Esophagus squamous epithelium (tissue), 5 donors: ENCODE results near the gene DCAF5. TPM values are rescaled to one million over a fixed set of nuclear protein-coding genes. Genes with fewer than 3 reads are reported as not detected.

Experiments
- DNase-seq: peaks from one replicate; lab custom pipeline; 2025; lab: John Stamatoyannopoulos, UW
- H3K27ac ChIP-seq, 4 donors: fragments of 200-600 bp; sonication (generic); one replicate each; pipeline ENCODE4 v1.5.1; 2016 to 2019; ENCODE audit warnings: mild to moderate bottlenecking in 1 of 4
- H3K27me3 ChIP-seq, 4 donors: fragments of 200-600 bp; sonication (generic); 1 replicate in 3 of 4; 2 replicates in 1 of 4; pipeline versions ENCODE4 v1.5.1 to v1.6.0; 2017 to 2021; ENCODE audit warnings: antibody characterized with exemption in 1 of 4
- H3K36me3 ChIP-seq, 3 donors: fragments of 200-600 bp; sonication (generic); one replicate each; pipeline ENCODE4 v1.5.1; 2016 to 2019
- H3K4me1 ChIP-seq, 3 donors: fragments of 200-600 bp; sonication (generic); one replicate each; pipeline ENCODE4 v1.5.1; 2017 to 2019
- H3K4me3 ChIP-seq, 4 donors: fragments of 200-600 bp; sonication (generic); 1 replicate in 3 of 4; 2 replicates in 1 of 4; pipeline ENCODE4 v1.5.1; 2016 to 2019; ENCODE audit warnings: mild to moderate bottlenecking in 2 of 4, moderate library complexity in 1 of 4
- H3K9me3 ChIP-seq, 3 donors: fragments of 200-600 bp; sonication (generic); one replicate each; pipeline ENCODE4 v1.5.1; 2016 to 2019
- CTCF ChIP-seq, 6 experiments: fragments of 450-650 bp in 4 of 6; fragments of 200-600 bp in 2 of 6; sonication (generic) in 2 of 6; IDR thresholded peaks; one replicate each; pipeline ENCODE4 v1.5.1; 2016 to 2019; ENCODE audit warnings: antibody characterized with exemption in 6 of 6, mild to moderate bottlenecking in 4 of 6, moderate library complexity in 4 of 6
- POLR2A ChIP-seq, 4 donors: fragments of 450-650 bp; IDR thresholded peaks; one replicate each; pipeline ENCODE4 v1.6.1; 2017; ENCODE audit warnings: antibody characterized with exemption in 4 of 4, mild to moderate bottlenecking in 4 of 4, moderate library complexity in 3 of 4
- WGBS, 2 donors: methylation state at CpG; one replicate each; pipeline ENCODE4 v1.1.5; 2018; 5-methylcytosine and 5-hydroxymethylcytosine counted together
- intact Hi-C: fragments of 100-400 bp; cut with DNase I; formaldehyde crosslinking; loops from one replicate; pipeline ENCODE4 v1.15.0; 2022
- total RNA-seq, 4 donors: library from RNA; depleted of rRNA; stranded (reverse); fragments of >200 nt; gene quantifications; one replicate each; pipeline ENCODE4 v1.1.0, GENCODE V29; 2016
- donor health status: DM: yes; HTN: yes; CAD: no.

The DCAF5 gene
- total RNA-seq, 4 donors from 2014 or later = 12.4 to 34.7 (median 20.9) TPM

DNA sequence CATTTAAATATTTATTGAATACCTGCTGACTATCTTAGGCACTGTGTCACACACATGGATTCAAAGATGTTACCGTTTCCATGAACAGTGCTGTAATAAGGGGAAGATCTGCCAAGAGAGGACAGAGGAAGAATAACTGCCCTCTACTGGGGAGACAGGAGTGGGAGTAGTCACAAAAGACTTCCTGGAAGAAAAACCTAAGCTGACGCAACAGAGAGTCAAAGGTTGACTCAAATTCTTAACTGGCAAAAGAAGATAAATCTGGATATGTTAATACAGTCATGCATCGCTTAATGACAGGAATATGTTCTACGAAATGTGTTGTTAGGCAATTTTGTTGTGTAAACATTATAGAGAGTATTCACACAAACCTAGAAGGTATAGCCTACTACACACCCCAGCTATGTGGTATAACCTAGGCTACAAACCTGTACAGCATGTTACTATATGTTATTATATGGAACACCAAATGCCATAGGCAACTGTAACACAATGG lies 51.5 kb downstream of the DCAF5 start:
- Histone ChIP-seq H3K9me3 (no peaks in the 10 kb centered on the region), H3K4me3 (no peak overlapping the region), H3K4me1 (peaks cover 4 to 12% (median 6%) of the 10 kb centered on the region in 3 donors), H3K27me3 (no peaks in the 10 kb centered on the region), H3K27ac (peak overlapping the region in 2 of 4 donors; percentile 38 to 61), H3K36me3 (peaks cover 0 to 69% (median 4%) of the 10 kb centered on the region in 3 donors)
- WGBS, 2 donors = 7 to 17% methylated on average over 4 of the region's 4 CpGs
- no peak for DNase-seq
- intact Hi-C loops = no loop called here
- no peak for TF ChIP-seq POLR2A (IDR thresholded peaks at IDR 0.05)
- TF ChIP-seq CTCF (IDR thresholded peaks at IDR 0.05) = peak in 5 of 6 experiments; percentile 46 to 69 (median 58)

DNA sequence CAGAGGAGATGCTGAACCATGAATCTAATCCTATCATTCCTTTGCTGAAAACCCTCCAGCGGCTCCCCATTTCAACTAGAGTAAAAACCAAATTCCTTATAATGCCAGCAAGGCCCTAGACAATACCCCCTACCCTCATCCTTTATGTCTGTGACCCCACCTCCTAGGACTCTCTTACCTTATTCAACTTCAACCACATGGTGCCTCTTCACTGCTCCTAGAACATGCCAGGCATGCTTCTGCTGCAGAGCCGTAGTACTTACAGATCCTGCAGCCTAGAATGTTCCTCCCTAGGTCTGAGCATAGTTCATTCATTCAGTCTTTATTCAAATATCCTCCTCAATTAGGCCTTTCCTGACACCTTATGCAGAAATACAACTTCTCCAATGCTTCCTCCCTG lies 54.9 kb downstream of the DCAF5 start:
- TF ChIP-seq CTCF (IDR thresholded peaks at IDR 0.05) = no peak
- no peak for TF ChIP-seq POLR2A (IDR thresholded peaks at IDR 0.05)
- WGBS, 2 donors = 88 to 91% methylated on average over 2 of the region's 2 CpGs
- intact Hi-C loops = no loop called here

GRCh38 chr14:69096781-69097475 lies 56.0 kb downstream of the DCAF5 start:
- Histone ChIP-seq H3K4me3 (no peak overlapping the region), H3K9me3 (no peaks in the 10 kb centered on the region), H3K4me1 (peaks cover 4 to 24% (median 6%) of the 10 kb centered on the region in 3 donors), H3K36me3 (peaks cover 0 to 47% (median 0%) of the 10 kb centered on the region in 3 donors), H3K27me3 (no peaks in the 10 kb centered on the region), H3K27ac (peak overlapping the region in 1 of 4 donors; percentile 1)
- 58 to 59% methylated on average over 4 of the region's 4 CpGs for WGBS, 2 donors
- no peak for DNase-seq
- no peak for TF ChIP-seq POLR2A (IDR thresholded peaks at IDR 0.05)
- no peak for TF ChIP-seq CTCF (IDR thresholded peaks at IDR 0.05)
- intact Hi-C loops = no loop called here

More for the DNA sequence above, 54.9 kb downstream of the DCAF5 start:
- no peak overlapping the region for H3K27ac ChIP-seq
- H3K36me3 ChIP-seq = peaks cover 0 to 47% (median 0%) of the 10 kb centered on the region in 3 donors
- no peaks in the 10 kb centered on the region for H3K9me3 ChIP-seq
- H3K27me3 ChIP-seq = no peaks in the 10 kb centered on the region
- no peak overlapping the region for H3K4me3 ChIP-seq
- H3K4me1 ChIP-seq = peaks cover 4 to 25% (median 6%) of the 10 kb centered on the region in 3 donors
- no peak for DNase-seq

DNA sequence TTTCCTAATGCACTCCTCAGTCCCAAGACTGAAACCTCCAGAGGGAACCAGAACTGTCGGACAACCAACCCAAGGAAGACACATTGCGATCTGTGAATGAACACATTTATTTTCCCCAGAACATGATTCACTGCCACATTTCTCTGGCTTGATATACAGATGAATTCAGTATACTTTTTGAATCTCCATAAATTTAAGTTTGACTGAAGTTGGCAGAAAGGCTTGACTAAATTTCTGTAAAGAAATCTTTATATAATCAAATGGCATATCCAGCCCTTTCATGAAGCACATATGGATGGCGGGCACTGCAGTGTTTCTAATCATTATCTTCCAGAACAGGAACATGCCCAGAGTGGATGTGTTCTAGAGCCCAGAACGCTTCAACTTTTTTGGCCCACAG lies 56.7 kb downstream of the DCAF5 start:
- TF ChIP-seq POLR2A (IDR thresholded peaks at IDR 0.05) (no peak), CTCF (IDR thresholded peaks at IDR 0.05) (no peak)
- Histone ChIP-seq H3K9me3 (no peaks in the 10 kb centered on the region), H3K27me3 (no peaks in the 10 kb centered on the region), H3K4me1 (peaks cover 0 to 17% (median 3%) of the 10 kb centered on the region in 3 donors), H3K36me3 (peaks cover 0 to 54% (median 0%) of the 10 kb centered on the region in 3 donors), H3K4me3 (no peak overlapping the region), H3K27ac (peak overlapping the region in 2 of 4 donors; percentile 1 to 20)
- WGBS, 2 donors = 88 to 91% methylated on average over 4 of the region's 4 CpGs
- intact Hi-C loops = no loop called here
- no peak for DNase-seq

- H3K27me3 ChIP-seq = no peaks in the 10 kb centered on the region
- H3K4me3 ChIP-seq = no peak overlapping the region
- peaks cover 0 to 14% (median 0%) of the 10 kb centered on the region in 3 donors for H3K4me1 ChIP-seq
- intact Hi-C loops = loop anchor here (5.0 kb wide), 1 partner anchor 182 kb away; no protein-coding TSS in a partner anchor
- 93 to 100% methylated on average over 1 of the region's 1 CpG for WGBS, 2 donors
- no peaks in the 10 kb centered on the region for H3K9me3 ChIP-seq
- DNase-seq = no peak
- peak overlapping the region in 1 of 4 donors; percentile 18 for H3K27ac ChIP-seq
- TF ChIP-seq POLR2A (IDR thresholded peaks at IDR 0.05) = no peak
- no peak for TF ChIP-seq CTCF (IDR thresholded peaks at IDR 0.05)
- peaks cover 0 to 61% (median 0%) of the 10 kb centered on the region in 3 donors for H3K36me3 ChIP-seq
Measured at GRCh38 chr14:69094481-69094880, 58.4 kb downstream of the DCAF5 start.
